ENCODE results near the gene P2RX1.

- no peak for TF ChIP-seq CREB5 (CRISPR knock-in tag; IDR thresholded peaks at IDR 0.05; ENCODE audit: low read depth)
- no peak for TF ChIP-seq ARNTL (CRISPR knock-in tag; IDR thresholded peaks at IDR 0.05; ENCODE audit: borderline replicate concordance, low read depth)
- no peak for TF ChIP-seq PPARA (CRISPR knock-in tag; IDR thresholded peaks at IDR 0.05; ENCODE audit: borderline replicate concordance)
Measured at GRCh38 chr17:3896968-3897235, 19.4 kb downstream of the P2RX1 start.

Data from SK-N-SH treated with all-trans-retinoic acid at 6 μM for 48 hours (cell line).